Mesendoderm (in vitro differentiated cells): ENCODE data around the gene ASS1.

Source experiments
- DNase-seq: peaks from one replicate; pipeline ENCODE4 v3.0.0; 2013
- H2AK5ac ChIP-seq: 2 replicates; pipeline ENCODE4 v1.6.1; 2013; ENCODE audit warnings: low read length, inconsistent platforms
- H2BK120ac ChIP-seq: 2 replicates; pipeline ENCODE4 v1.6.1; 2013; ENCODE audit warnings: low read depth, mild to moderate bottlenecking, low read length, moderate library complexity, mixed read lengths
- H2BK15ac ChIP-seq: replicated peaks from 2 replicates; pipeline ENCODE4 v1.6.1; 2013; ENCODE audit warnings: low read depth, mild to moderate bottlenecking, moderate library complexity
- H2BK5ac ChIP-seq: 2 replicates; pipeline ENCODE4 v1.6.1; 2013; ENCODE audit warnings: low read length, inconsistent platforms
- H3K18ac ChIP-seq: 2 replicates; pipeline ENCODE4 v1.6.1; 2013; ENCODE audit warnings: mild to moderate bottlenecking, low read length, mixed read lengths
- H3K23ac ChIP-seq: one replicate; pipeline ENCODE4 v1.6.1; 2013; ENCODE audit warnings: low read length
- H3K27ac ChIP-seq: 2 replicates; pipeline ENCODE4 v1.5.1; 2013; ENCODE audit warnings: low read depth, mild to moderate bottlenecking, inconsistent platforms, low read length, moderate library complexity
- H3K27me3 ChIP-seq: 2 replicates; pipeline ENCODE4 v1.6.1; 2013; ENCODE audit warnings: low read length, control low read depth, mild to moderate bottlenecking, inconsistent platforms; ENCODE audit not compliant: insufficient read depth, poor library complexity
- H3K36me3 ChIP-seq: 2 replicates; pipeline ENCODE4 v1.6.1; 2013; ENCODE audit warnings: low read length, inconsistent platforms; ENCODE audit not compliant: control insufficient read depth, insufficient read depth
- H3K4ac ChIP-seq: one replicate; pipeline ENCODE4 v1.6.1; 2013; ENCODE audit warnings: low read depth, mild to moderate bottlenecking, low read length, moderate library complexity
- H3K4me1 ChIP-seq: 2 replicates; pipeline ENCODE4 v1.6.1; 2013; ENCODE audit warnings: low read depth, low read length, inconsistent platforms; ENCODE audit not compliant: control insufficient read depth
- H3K4me2 ChIP-seq: 2 replicates; pipeline ENCODE4 v1.6.1; 2013; ENCODE audit warnings: low read length
- H3K4me3 ChIP-seq: 2 replicates; pipeline ENCODE4 v1.5.1; 2013; ENCODE audit warnings: mild to moderate bottlenecking, low read length
- H3K56ac ChIP-seq: one replicate; pipeline ENCODE4 v1.6.1; 2013; ENCODE audit warnings: low read length
- H3K79me1 ChIP-seq: 2 replicates; pipeline ENCODE4 v1.6.1; 2013; ENCODE audit warnings: low read length, inconsistent platforms
- H3K79me2 ChIP-seq: 2 replicates; pipeline ENCODE4 v1.6.1; 2013; ENCODE audit warnings: mild to moderate bottlenecking, low read length; ENCODE audit not compliant: control insufficient read depth, insufficient read depth
- H3K9ac ChIP-seq: 2 replicates; pipeline ENCODE4 v1.6.1; 2013; ENCODE audit warnings: low read length, inconsistent platforms
- H4K5ac ChIP-seq: one replicate; pipeline ENCODE4 v1.6.1; 2013; ENCODE audit warnings: low read length
- H4K8ac ChIP-seq: one replicate; pipeline ENCODE4 v1.6.1; 2013; ENCODE audit warnings: low read depth, mild to moderate bottlenecking, control low read depth, low read length, moderate library complexity
- WGBS: extraction: QIAGEN DNeasy Blood & Tissue Kit; methylation state at CpG from one replicate; pipeline ENCODE4 v1.1.7; 2013; ENCODE audit warnings: low lambda C conversion rate, missing lambda C conversion rate; ENCODE audit not compliant: insufficient coverage; ENCODE audit errors: extremely low coverage; 5-methylcytosine and 5-hydroxymethylcytosine counted together

ASS1 gene

DNA sequence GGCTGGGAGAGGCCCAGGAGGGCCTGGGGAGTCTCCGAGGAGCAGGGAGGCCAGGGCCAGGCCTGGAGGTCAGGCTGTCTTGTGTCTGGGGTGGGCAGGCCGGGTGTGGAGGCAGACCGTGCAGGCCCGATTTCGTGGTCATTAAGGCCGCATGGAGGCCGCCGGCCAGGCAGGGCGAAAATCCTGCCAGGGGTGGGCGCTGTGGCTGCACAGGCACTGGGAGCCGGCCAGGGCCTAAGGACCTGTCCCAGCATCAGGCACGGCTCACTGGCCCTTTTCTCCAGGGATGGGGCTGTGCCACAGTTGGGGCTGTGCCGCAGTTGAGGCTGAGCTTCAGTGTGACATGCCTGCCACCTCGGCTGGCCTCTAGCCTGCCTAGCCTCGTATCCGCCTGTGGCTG, 35.9 kb downstream of the ASS1 start:
- Histone ChIP-seq H2BK15ac (no peak overlapping the region), H3K79me2 (no peaks in the 10 kb centered on the region), H3K36me3 (no peaks in the 10 kb centered on the region), H3K4ac (no peak overlapping the region), H4K5ac (no peak overlapping the region), H3K4me1 (no peaks in the 10 kb centered on the region), H3K4me3 (no peak overlapping the region), H3K56ac (no peak overlapping the region), H3K23ac (no peak overlapping the region), H3K79me1 (no peaks in the 10 kb centered on the region), H3K27me3 (no peaks in the 10 kb centered on the region), H4K8ac (no peak overlapping the region), H2BK5ac (no peak overlapping the region), H3K27ac (no peak overlapping the region), H3K18ac (no peak overlapping the region), H2AK5ac (no peak overlapping the region), H3K9ac (no peak overlapping the region), H3K4me2 (no peak overlapping the region), H2BK120ac (no peak overlapping the region)
- WGBS = no CpG with 5 or more reads among the region's 16 CpGs
- DNase-seq = peak; percentile 42

DNA sequence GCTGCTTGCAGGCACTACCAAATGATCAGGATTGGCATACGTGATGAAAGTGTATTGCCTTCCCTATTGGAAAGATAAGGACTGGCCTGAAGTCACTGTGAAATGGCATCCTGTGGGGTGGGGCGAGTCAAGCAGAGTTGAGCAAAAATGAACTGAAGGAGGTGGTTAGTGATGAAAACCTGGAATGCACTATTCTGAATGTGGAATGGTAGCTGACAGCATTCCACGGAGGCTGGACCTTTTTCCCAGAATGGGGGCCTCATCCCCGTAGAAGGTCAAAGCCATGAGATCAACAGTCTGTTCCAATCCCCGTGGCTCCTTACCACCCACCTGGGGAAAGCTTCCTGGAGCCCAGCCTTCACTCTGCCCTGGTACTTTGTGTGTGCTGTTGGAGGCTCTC, 37.7 kb downstream of the ASS1 start:
- Histone ChIP-seq H3K9ac (no peak overlapping the region), H2BK5ac (no peak overlapping the region), H2BK15ac (no peak overlapping the region), H3K4me3 (no peak overlapping the region), H3K56ac (no peak overlapping the region), H2BK120ac (no peak overlapping the region), H3K4ac (no peak overlapping the region), H3K23ac (no peak overlapping the region), H3K18ac (no peak overlapping the region), H3K4me1 (no peaks in the 10 kb centered on the region), H3K27me3 (no peaks in the 10 kb centered on the region), H3K79me2 (no peaks in the 10 kb centered on the region), H4K8ac (no peak overlapping the region), H4K5ac (no peak overlapping the region), H3K36me3 (no peaks in the 10 kb centered on the region), H3K79me1 (no peaks in the 10 kb centered on the region), H2AK5ac (no peak overlapping the region), H3K4me2 (no peak overlapping the region), H3K27ac (no peak overlapping the region)
- WGBS = no CpG with 5 or more reads among the region's 5 CpGs
- peak; percentile 40 for DNase-seq

DNA sequence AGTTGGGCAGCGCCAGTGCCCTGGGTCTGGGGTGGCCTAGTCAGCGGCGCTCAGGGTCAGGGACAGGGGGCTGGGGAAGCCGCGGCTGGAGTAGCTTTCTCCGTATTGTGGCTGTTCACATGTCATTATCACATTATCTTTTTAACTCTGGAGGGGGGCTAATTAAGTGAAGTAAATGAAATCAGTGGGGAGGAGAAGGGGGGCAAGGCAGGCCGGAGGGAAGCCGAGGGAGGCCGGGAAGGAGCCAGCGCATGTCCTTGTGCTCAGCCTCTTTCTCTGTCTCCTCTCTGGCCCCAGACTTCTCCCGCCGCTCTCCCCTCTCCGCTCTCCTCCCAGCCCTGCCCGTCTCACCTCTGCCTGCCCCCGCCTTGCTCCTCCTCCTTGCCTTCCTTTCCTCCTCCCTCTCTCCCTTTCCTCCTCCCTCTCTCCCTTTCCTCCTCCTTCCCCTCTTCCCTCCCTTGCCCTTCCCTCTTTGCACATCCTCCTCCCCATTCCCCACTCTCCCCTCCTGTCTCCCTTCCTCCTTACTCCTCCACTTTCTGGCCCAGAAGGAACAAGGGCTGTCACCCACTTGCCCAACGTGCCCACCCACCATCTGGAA, 38.7 kb downstream of the ASS1 start:
- H3K4me1 ChIP-seq = no peaks in the 10 kb centered on the region
- no peaks in the 10 kb centered on the region for H3K36me3 ChIP-seq
- no peak overlapping the region for H3K23ac ChIP-seq
- H3K79me2 ChIP-seq = no peaks in the 10 kb centered on the region
- no peak overlapping the region for H4K5ac ChIP-seq
- H3K9ac ChIP-seq = no peak overlapping the region
- peak; percentile 63 for DNase-seq
- WGBS = no CpG with 5 or more reads among the region's 16 CpGs
- no peak overlapping the region for H2BK5ac ChIP-seq
- no peak overlapping the region for H3K4me3 ChIP-seq
- H3K79me1 ChIP-seq = no peaks in the 10 kb centered on the region
- H3K4ac ChIP-seq = no peak overlapping the region
- H2BK120ac ChIP-seq = no peak overlapping the region
- H3K27ac ChIP-seq = no peak overlapping the region
- H3K4me2 ChIP-seq = no peak overlapping the region
- no peaks in the 10 kb centered on the region for H3K27me3 ChIP-seq
- peak overlapping the region; percentile 76 for H3K56ac ChIP-seq
- no peak overlapping the region for H4K8ac ChIP-seq
- no peak overlapping the region for H2BK15ac ChIP-seq
- no peak overlapping the region for H2AK5ac ChIP-seq
- no peak overlapping the region for H3K18ac ChIP-seq

DNA sequence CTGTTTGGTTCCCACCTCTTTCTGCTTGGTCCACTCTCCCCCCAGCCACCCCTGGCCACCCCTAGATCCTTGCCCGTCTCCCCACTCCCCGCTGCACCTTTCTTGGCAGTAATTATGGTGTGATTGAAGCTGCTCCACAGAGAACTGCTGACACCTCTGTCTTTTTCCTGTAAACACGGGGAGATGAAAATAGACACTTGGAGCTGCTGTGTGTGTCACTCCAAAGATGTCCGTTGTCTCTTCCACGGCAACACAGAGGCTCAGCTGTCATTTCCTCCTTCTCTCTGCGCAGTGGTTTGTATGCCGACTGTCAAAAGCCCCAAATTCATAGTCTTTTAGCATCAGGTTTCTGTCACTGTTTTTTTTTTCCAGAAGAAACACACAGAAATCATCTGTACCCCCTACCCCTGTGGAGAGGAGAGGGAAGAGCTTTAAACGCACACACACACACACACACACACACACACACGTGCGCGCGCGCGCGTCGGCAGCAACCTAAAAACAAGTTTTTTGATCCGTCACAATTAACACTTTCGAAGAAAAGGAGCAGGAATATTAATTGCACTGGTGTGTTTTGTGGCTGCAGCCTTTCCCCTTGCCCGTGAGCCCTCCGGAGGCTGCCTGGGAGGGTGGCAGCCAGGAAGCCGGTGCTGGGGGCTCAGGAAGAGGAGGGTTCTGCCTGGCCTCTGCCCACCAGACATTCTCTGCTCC, 39.8 kb downstream of the ASS1 start:
- Histone ChIP-seq H2BK15ac (no peak overlapping the region), H3K4me1 (no peaks in the 10 kb centered on the region), H3K9ac (no peak overlapping the region), H3K79me2 (no peaks in the 10 kb centered on the region), H3K4me2 (no peak overlapping the region), H3K36me3 (no peaks in the 10 kb centered on the region), H4K5ac (no peak overlapping the region), H3K56ac (no peak overlapping the region), H3K18ac (no peak overlapping the region), H4K8ac (no peak overlapping the region), H2AK5ac (no peak overlapping the region), H3K79me1 (no peaks in the 10 kb centered on the region), H2BK120ac (no peak overlapping the region), H3K27me3 (no peaks in the 10 kb centered on the region), H2BK5ac (no peak overlapping the region), H3K27ac (no peak overlapping the region), H3K4ac (no peak overlapping the region), H3K4me3 (no peak overlapping the region), H3K23ac (no peak overlapping the region)
- WGBS = no CpG with 5 or more reads among the region's 21 CpGs
- no peak for DNase-seq

DNA sequence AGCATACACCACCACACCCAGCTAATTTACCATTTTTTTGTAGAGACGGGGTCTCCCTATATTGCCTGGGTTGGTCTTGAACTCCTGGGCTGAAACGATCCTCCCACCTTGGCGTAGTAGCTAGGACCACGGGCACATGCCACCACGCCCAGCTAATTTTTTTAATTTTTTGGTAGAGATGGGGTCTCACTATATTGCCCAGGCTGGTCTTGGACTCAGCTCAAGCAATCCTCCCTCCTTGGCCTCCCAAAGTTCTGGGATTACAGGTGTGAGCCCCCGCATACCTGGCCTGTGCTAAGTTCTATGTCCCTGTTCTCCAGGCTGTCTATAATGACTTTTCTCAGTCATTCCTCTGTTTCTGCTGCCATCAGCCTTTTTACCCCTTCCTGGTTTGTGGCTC, 41.3 kb downstream of the ASS1 start:
- Histone ChIP-seq H2BK120ac (no peak overlapping the region), H2BK5ac (no peak overlapping the region), H3K36me3 (no peaks in the 10 kb centered on the region), H3K18ac (no peak overlapping the region), H3K4me2 (no peak overlapping the region), H3K79me1 (no peaks in the 10 kb centered on the region), H3K27ac (no peak overlapping the region), H3K27me3 (no peaks in the 10 kb centered on the region), H3K79me2 (no peaks in the 10 kb centered on the region), H3K4ac (no peak overlapping the region), H3K23ac (no peak overlapping the region), H3K9ac (no peak overlapping the region), H3K4me1 (no peaks in the 10 kb centered on the region), H2BK15ac (no peak overlapping the region), H3K56ac (no peak overlapping the region), H4K5ac (no peak overlapping the region), H2AK5ac (no peak overlapping the region), H4K8ac (no peak overlapping the region), H3K4me3 (no peak overlapping the region)
- no CpG with 5 or more reads among the region's 6 CpGs for WGBS
- no peak for DNase-seq

DNA sequence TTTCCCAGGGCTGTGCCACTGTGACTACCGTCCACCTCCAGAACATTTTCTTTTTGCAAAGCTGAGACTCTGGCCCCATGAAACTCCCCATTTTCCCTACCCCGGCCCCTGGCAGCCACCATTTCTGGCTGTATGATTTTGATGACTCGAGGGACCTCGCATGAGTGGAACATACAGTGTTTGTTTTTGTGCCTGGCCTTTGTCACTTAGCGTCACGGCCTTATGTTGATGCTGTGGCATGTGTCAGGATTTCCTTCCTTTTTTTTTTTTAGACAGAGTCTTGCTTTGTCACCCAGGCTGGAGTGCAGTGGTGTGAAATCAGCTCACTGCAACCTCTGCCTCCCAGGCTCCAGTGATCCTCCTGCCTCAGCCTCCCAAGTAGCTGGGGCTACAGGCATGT, 42.7 kb downstream of the ASS1 start:
- H3K27ac ChIP-seq = no peak overlapping the region
- no peak overlapping the region for H4K5ac ChIP-seq
- no peak overlapping the region for H3K56ac ChIP-seq
- WGBS = no CpG with 5 or more reads among the region's 6 CpGs
- no peak overlapping the region for H2BK5ac ChIP-seq
- no peak overlapping the region for H3K4me2 ChIP-seq
- no peaks in the 10 kb centered on the region for H3K27me3 ChIP-seq
- H2AK5ac ChIP-seq = no peak overlapping the region
- H3K4me3 ChIP-seq = no peak overlapping the region
- H2BK120ac ChIP-seq = no peak overlapping the region
- H3K4ac ChIP-seq = no peak overlapping the region
- H2BK15ac ChIP-seq = no peak overlapping the region
- H3K79me2 ChIP-seq = no peaks in the 10 kb centered on the region
- no peak overlapping the region for H3K9ac ChIP-seq
- H4K8ac ChIP-seq = no peak overlapping the region
- H3K4me1 ChIP-seq = no peaks in the 10 kb centered on the region
- DNase-seq = no peak
- H3K79me1 ChIP-seq = no peaks in the 10 kb centered on the region
- no peaks in the 10 kb centered on the region for H3K36me3 ChIP-seq
- no peak overlapping the region for H3K18ac ChIP-seq
- no peak overlapping the region for H3K23ac ChIP-seq
